PC-3 (cell line): Measurements from ENCODE around the gene MACROD2. TPM values are rescaled to one million over a fixed set of nuclear protein-coding genes. Genes with fewer than 3 reads are reported as not detected.

Experiments used
- ATAC-seq: fragments of 200-7000 bp; cut with Tn5 transposase; 2 replicates; pipeline ENCODE4 v1.9.1; 2020; ENCODE audit warnings: mild to moderate bottlenecking, moderate library complexity
- BruUV-seq: library from RNA; stranded (reverse); fragments of 400-500 nt; replicated peaks from 2 replicates; lab custom pipeline; 2021; lab: Mats Ljungman, UMichigan
- CTCF ChIA-PET: fragments of 300-600 bp; sonication (Branson Sonifier 250); formaldehyde crosslinking; loops from one replicate; lab custom pipeline; 2022; ENCODE audit warnings: antibody characterized with exemption; lab: Charles Lee
- POLR2A ChIA-PET: fragments of 300-600 bp; sonication (Branson Sonifier 250); formaldehyde crosslinking; loops from one replicate; lab custom pipeline; 2022; ENCODE audit warnings: antibody characterized with exemption; ENCODE audit not compliant: unreplicated experiment; lab: Charles Lee
- DNase-seq: peaks from one replicate; pipeline ENCODE4 v3.0.0-alpha.2; 2015
- H2AFZ ChIP-seq: fragments of 300-600 bp; sonication (generic); 2 replicates; pipeline ENCODE4 v1.6.0; 2016; ENCODE audit warnings: antibody characterized with exemption, low read length
- H3F3A ChIP-seq: fragments of 300-600 bp; sonication (generic); one replicate; pipeline ENCODE4 v1.6.0; 2017; ENCODE audit warnings: antibody characterized with exemption, low read length, control low read depth, mild to moderate bottlenecking; ENCODE audit not compliant: unreplicated experiment
- H3K27ac ChIP-seq: fragments of 300-600 bp; sonication (generic); 2 replicates; pipeline ENCODE4 v1.5.1; 2016; ENCODE audit warnings: mild to moderate bottlenecking, low read length
- H3K27me3 ChIP-seq: fragments of 300-600 bp; sonication (generic); 2 replicates; pipeline ENCODE4 v1.6.1; 2016; ENCODE audit warnings: low read length, mixed read lengths
- H3K36me3 ChIP-seq: fragments of 300-600 bp; sonication (generic); 2 replicates; pipeline ENCODE4 v1.6.1; 2016; ENCODE audit warnings: low read depth, mixed run types, low read length, mixed read lengths
- H3K4me1 ChIP-seq: fragments of 300-600 bp; sonication (generic); 2 replicates; pipeline ENCODE4 v1.5.1; 2016; ENCODE audit warnings: low read length; ENCODE audit not compliant: insufficient read depth
- H3K4me2 ChIP-seq: fragments of 300-600 bp; sonication (generic); 2 replicates; pipeline ENCODE4 v1.6.0; 2016; ENCODE audit warnings: low read length
- H3K4me3 ChIP-seq: fragments of 300-600 bp; sonication (generic); 2 replicates; pipeline ENCODE4 v1.5.1; 2016; ENCODE audit warnings: mild to moderate bottlenecking, low read length, mixed read lengths
- H3K79me2 ChIP-seq: fragments of 300-600 bp; sonication (generic); 2 replicates; pipeline ENCODE4 v1.6.1; 2017; ENCODE audit warnings: low read length, mixed read lengths
- H3K9ac ChIP-seq: fragments of 300-600 bp; sonication (generic); 2 replicates; pipeline ENCODE4 v1.6.0; 2016; ENCODE audit warnings: mild to moderate bottlenecking, low read length
- H3K9me2 ChIP-seq: fragments of 300-600 bp; sonication (generic); replicated peaks from 2 replicates; pipeline ENCODE4 v1.6.1; 2016; ENCODE audit warnings: mixed run types, low read length, mixed read lengths
- H3K9me3 ChIP-seq: fragments of 300-600 bp; sonication (generic); 2 replicates; pipeline ENCODE4 v1.6.1; 2016; ENCODE audit warnings: low read length, mixed read lengths
- H4K20me1 ChIP-seq: fragments of 300-600 bp; sonication (generic); 2 replicates; pipeline ENCODE4 v1.6.1; 2016; ENCODE audit warnings: low read length, mixed read lengths
- EZH2 ChIP-seq: fragments of 300-600 bp; sonication (generic); IDR thresholded peaks from one replicate; pipeline ENCODE4 v1.6.1; 2017; ENCODE audit warnings: antibody characterized with exemption, mild to moderate bottlenecking, low read length; ENCODE audit not compliant: unreplicated experiment
- EZH2phosphoT487 ChIP-seq: fragments of 300-600 bp; sonication (generic); IDR thresholded peaks from 2 replicates; pipeline ENCODE4 v1.6.1; 2018; ENCODE audit warnings: mild to moderate bottlenecking, antibody characterized with exemption, low read length, borderline replicate concordance
- intact Hi-C: fragments of 100-400 bp; cut with micrococcal nuclease; formaldehyde crosslinking; loops from 2 replicates; pipeline ENCODE4 v1.9.0; 2023
- total RNA-seq: library from RNA; depleted of rRNA; stranded (reverse); fragments of >200 nt; gene quantifications from 2 replicates; pipeline ENCODE4 v1.2.3, GENCODE V29; 2014
- TF ChIP-seq, protein P1 (sequence below): fragments of 300-600 bp; sonication (generic); conservative IDR thresholded peaks from 2 replicates; pipeline ENCODE4 v1.5.1; 2017; ENCODE audit warnings: antibody characterized with exemption, low read depth, mild to moderate bottlenecking, low read length

Gene MACROD2
- total RNA-seq, 1 experiment from 2014 or later, result 3.1 TPM

DNA sequence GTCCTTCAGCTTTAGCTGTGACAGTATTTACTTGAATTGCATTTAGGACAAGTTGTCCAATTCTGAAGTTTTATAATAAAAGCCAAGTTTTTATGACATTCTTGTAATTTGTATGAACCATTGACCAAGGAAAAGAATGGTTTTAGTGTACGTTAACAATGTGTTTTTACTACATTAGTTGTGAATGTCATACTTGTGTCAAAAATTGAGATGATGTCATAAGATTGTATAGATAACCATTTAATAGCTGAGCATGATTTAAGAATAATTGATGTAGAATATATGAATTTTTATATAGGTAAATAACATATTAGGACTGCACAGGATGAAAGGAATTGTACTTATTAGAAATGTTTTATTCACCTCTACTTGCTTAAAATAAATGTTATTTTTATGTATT, 102.9 kb downstream of the MACROD2 start:
- Histone ChIP-seq H3K36me3 (no peaks in the 10 kb centered on the region), H3K4me2 (no peak overlapping the region), H3K27ac (no peak overlapping the region), H2AFZ (no peak overlapping the region), H3K4me1 (no peaks in the 10 kb centered on the region), H3F3A (no peaks in the 10 kb centered on the region), H3K9me3 (no peaks in the 10 kb centered on the region), H3K79me2 (no peaks in the 10 kb centered on the region), H3K4me3 (no peak overlapping the region), H3K9ac (no peak overlapping the region), H3K9me2 (no peaks in the 10 kb centered on the region), H3K27me3 (no peaks in the 10 kb centered on the region), H4K20me1 (no peaks in the 10 kb centered on the region)
- BruUV-seq, result no TSS peak
- TF ChIP-seq, protein P1, sequence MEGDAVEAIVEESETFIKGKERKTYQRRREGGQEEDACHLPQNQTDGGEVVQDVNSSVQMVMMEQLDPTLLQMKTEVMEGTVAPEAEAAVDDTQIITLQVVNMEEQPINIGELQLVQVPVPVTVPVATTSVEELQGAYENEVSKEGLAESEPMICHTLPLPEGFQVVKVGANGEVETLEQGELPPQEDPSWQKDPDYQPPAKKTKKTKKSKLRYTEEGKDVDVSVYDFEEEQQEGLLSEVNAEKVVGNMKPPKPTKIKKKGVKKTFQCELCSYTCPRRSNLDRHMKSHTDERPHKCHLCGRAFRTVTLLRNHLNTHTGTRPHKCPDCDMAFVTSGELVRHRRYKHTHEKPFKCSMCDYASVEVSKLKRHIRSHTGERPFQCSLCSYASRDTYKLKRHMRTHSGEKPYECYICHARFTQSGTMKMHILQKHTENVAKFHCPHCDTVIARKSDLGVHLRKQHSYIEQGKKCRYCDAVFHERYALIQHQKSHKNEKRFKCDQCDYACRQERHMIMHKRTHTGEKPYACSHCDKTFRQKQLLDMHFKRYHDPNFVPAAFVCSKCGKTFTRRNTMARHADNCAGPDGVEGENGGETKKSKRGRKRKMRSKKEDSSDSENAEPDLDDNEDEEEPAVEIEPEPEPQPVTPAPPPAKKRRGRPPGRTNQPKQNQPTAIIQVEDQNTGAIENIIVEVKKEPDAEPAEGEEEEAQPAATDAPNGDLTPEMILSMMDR, result no peak
- no peak for TF ChIP-seq EZH2phosphoT487
- TF ChIP-seq EZH2, result no peak
- ChIA-PET CTCF (interaction anchor here (0.6 kb wide), 1 partner anchor 13 kb away, joined by 3 read pairs; no protein-coding TSS in a partner anchor), POLR2A (no interaction called here)
- intact Hi-C loops, result no loop called here
- ATAC-seq, result no peak
- no peak for DNase-seq

DNA sequence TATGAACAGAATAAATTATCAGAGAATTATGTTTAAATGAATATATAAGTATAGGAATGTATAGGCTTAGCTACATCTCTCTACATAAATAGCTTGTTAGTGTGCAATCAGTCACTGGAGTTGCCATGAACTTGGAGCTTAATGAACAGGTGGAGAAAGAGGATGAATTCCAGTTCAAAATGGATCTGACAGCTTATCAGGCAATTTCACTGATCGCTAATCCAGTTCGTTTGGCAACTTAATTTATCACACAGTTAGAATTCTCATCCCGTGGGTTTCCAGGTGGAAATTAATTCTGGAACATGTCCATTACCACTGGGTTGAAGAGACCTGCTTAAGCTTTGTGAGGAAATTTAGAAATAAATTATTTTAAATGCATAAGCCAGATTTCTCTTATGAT, 118.1 kb downstream of the MACROD2 start:
- H3K4me3 ChIP-seq, result no peak overlapping the region
- no peaks in the 10 kb centered on the region for H3K36me3 ChIP-seq
- no peak for ATAC-seq
- H3K9me3 ChIP-seq, result 0 out of 2 replicates have a peak, but pooled peaks cover 4% of the 10 kb centered on the region
- no peak overlapping the region for H2AFZ ChIP-seq
- H3K4me2 ChIP-seq, result no peak overlapping the region
- no peaks in the 10 kb centered on the region for H3K4me1 ChIP-seq
- no TSS peak for BruUV-seq
- no peak overlapping the region for H3K27ac ChIP-seq
- intact Hi-C loops, result no loop called here
- no peaks in the 10 kb centered on the region for H3K9me2 ChIP-seq
- ChIA-PET POLR2A (no interaction called here), CTCF (no interaction called here)
- no peak for TF ChIP-seq EZH2phosphoT487
- TF ChIP-seq, protein P1, result no peak
- no peak for TF ChIP-seq EZH2
- H3F3A ChIP-seq, result no peaks in the 10 kb centered on the region
- H3K27me3 ChIP-seq, result peaks cover 15% of the 10 kb centered on the region; the same call in 1 of the 2 replicates
- H3K79me2 ChIP-seq, result no peaks in the 10 kb centered on the region
- H3K9ac ChIP-seq, result no peak overlapping the region
- no peaks in the 10 kb centered on the region for H4K20me1 ChIP-seq
- DNase-seq, result no peak

DNA sequence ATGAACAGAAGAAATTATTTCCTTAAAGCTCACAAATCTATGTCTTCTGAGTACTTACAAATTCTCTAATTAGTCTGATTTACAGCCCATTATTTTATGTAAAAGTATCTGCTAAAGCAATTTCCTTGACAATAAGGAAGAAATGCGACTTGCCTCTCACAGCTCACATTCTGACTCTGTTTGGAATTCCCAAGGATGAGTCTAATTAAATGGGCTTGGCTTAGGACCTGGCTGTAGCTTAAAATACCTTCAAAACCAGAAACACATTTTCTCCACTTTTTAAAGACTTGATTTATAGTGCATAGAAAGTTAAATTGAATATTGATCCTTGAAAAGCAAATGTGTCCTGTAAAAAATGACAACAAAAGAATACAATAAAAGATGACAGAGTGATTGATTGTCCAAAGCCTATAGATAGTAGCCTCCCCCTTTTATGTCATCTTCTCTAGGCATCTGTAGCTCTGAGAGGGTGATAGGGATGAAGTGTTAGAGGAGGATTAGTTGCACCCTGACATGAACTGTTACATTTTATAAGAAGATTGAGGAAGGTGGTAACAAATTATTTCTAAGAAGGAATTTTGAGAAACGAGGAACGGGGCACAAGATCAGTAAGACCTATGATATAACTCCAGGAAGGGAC, 118.9 kb downstream of the MACROD2 start:
- Histone ChIP-seq H4K20me1 (no peaks in the 10 kb centered on the region), H3K9ac (no peak overlapping the region), H3K27me3 (peaks cover 15% of the 10 kb centered on the region; the same call in 1 of the 2 replicates), H3K9me2 (no peaks in the 10 kb centered on the region), H3K4me2 (no peak overlapping the region), H3K9me3 (0 out of 2 replicates have a peak, but pooled peaks cover 4% of the 10 kb centered on the region), H3F3A (no peaks in the 10 kb centered on the region), H3K4me3 (no peak overlapping the region), H3K4me1 (no peaks in the 10 kb centered on the region), H2AFZ (no peak overlapping the region), H3K27ac (no peak overlapping the region), H3K79me2 (no peaks in the 10 kb centered on the region), H3K36me3 (no peaks in the 10 kb centered on the region)
- ATAC-seq (no peak), DNase-seq (no peak)
- BruUV-seq, result no TSS peak
- TF ChIP-seq, protein P1, result no peak
- no peak for TF ChIP-seq EZH2
- no peak for TF ChIP-seq EZH2phosphoT487
- intact Hi-C loops, result no loop called here
- CTCF ChIA-PET, result no interaction called here
- POLR2A ChIA-PET, result no interaction called here
